HepG2 (cell line): ENCODE measurements around the gene PARG. TPM values are rescaled to one million over a fixed set of nuclear protein-coding genes. Genes with fewer than 3 reads are reported as not detected.

Source experiments
- GATAD1 ChIP-seq: IDR thresholded peaks from 2 replicates; pipeline ENCODE4 v1.6.1; 2016; ENCODE audit warnings: missing genetic modification reagents, missing compliant biosample characterization
- MEIS2 ChIP-seq: sonication (generic); formaldehyde crosslinking; IDR thresholded peaks from 2 replicates; pipeline ENCODE4 v1.9.0; 2021; ENCODE audit warnings: mild to moderate bottlenecking, missing genetic modification reagents
- MTA1 ChIP-seq: sonication (generic); formaldehyde crosslinking; IDR thresholded peaks from 2 replicates; pipeline ENCODE4 v1.4.0; 2020; ENCODE audit warnings: missing genetic modification reagents, mild to moderate bottlenecking, borderline replicate concordance
- SALL1 ChIP-seq: sonication (generic); formaldehyde crosslinking; IDR thresholded peaks from 2 replicates; pipeline ENCODE4 v1.8.0; 2022; ENCODE audit warnings: mild to moderate bottlenecking, missing genetic modification reagents
- STAT5B ChIP-seq: sonication (generic); formaldehyde crosslinking; IDR thresholded peaks from 2 replicates; pipeline ENCODE4 v1.4.0; 2020; ENCODE audit warnings: missing genetic modification reagents
- ZNF143 ChIP-seq: sonication (generic); formaldehyde crosslinking; IDR thresholded peaks from 2 replicates; pipeline ENCODE4 v1.4.0; 2020; ENCODE audit warnings: missing genetic modification reagents
- ZNF441 ChIP-seq: sonication (generic); formaldehyde crosslinking; IDR thresholded peaks from 2 replicates; pipeline ENCODE4 v1.7.0; 2021; ENCODE audit warnings: missing genetic modification reagents, borderline replicate concordance
- ZNF451 ChIP-seq: sonication (generic); formaldehyde crosslinking; IDR thresholded peaks from 2 replicates; pipeline ENCODE4 v1.5.0; 2020; ENCODE audit warnings: mild to moderate bottlenecking, missing genetic modification reagents
- ZNF775 ChIP-seq: sonication (generic); formaldehyde crosslinking; IDR thresholded peaks from 2 replicates; pipeline ENCODE4 v1.4.0; 2020; ENCODE audit warnings: missing genetic modification reagents, mild to moderate bottlenecking, moderate library complexity, borderline replicate concordance
- ZNF816 ChIP-seq: sonication (generic); formaldehyde crosslinking; IDR thresholded peaks from 2 replicates; pipeline ENCODE4 v1.8.0; 2022; ENCODE audit warnings: missing genetic modification reagents, mild to moderate bottlenecking, borderline replicate concordance
- ZSCAN21 ChIP-seq: sonication (generic); formaldehyde crosslinking; IDR thresholded peaks from 2 replicates; pipeline ENCODE4 v1.8.0; 2022; ENCODE audit warnings: mild to moderate bottlenecking, missing genetic modification reagents, moderate library complexity, borderline replicate concordance
- ZSCAN31 ChIP-seq: sonication (generic); formaldehyde crosslinking; IDR thresholded peaks from 2 replicates; pipeline ENCODE4 v1.5.0; 2020; ENCODE audit warnings: low read depth, mild to moderate bottlenecking, missing genetic modification reagents
- ZSCAN9 ChIP-seq: IDR thresholded peaks from 2 replicates; pipeline ENCODE4 v1.6.1; 2016; ENCODE audit warnings: borderline replicate concordance
- polyA plus RNA-seq, 8 experiments: library from polyadenylated mRNA; depleted of rRNA in 3 of 8; stranded (reverse) in 7 of 8; unstranded in 1 of 8; fragments of >200 nt; fragmentation: Illumina TruSeq in 4 of 8; extraction: Trizol in 4 of 8; gene quantifications; 2 replicates each; pipeline versions ENCODE4 v1.2.1 to v1.2.3, GENCODE V29; 2011 to 2016; ENCODE audit warnings: low read depth in 4 of 8, missing spikeins in 1 of 8, mixed read lengths in 1 of 8; ENCODE audit not compliant: insufficient read depth in 1 of 8
- total RNA-seq, 5 experiments: library from RNA; depleted of rRNA; stranded (reverse); fragments of >200 nt; fragmentation: Illumina TruSeq; extraction: Trizol; gene quantifications; 2 replicates each; pipeline ENCODE4 v1.2.3, GENCODE V29; 2016; ENCODE audit warnings: low read depth in 1 of 5
- TF ChIP-seq, protein P1 (sequence below): sonication (generic); formaldehyde crosslinking; IDR thresholded peaks from 2 replicates; pipeline ENCODE4 v1.5.1; 2020; ENCODE audit warnings: mild to moderate bottlenecking, moderate library complexity, missing genetic modification reagents
- TF ChIP-seq, protein P2 (sequence below): sonication (generic); formaldehyde crosslinking; IDR thresholded peaks from 2 replicates; pipeline ENCODE4 v1.4.0; 2020; ENCODE audit warnings: missing genetic modification reagents
- TF ChIP-seq, protein P3 (sequence below): sonication (generic); formaldehyde crosslinking; IDR thresholded peaks from one replicate; pipeline ENCODE4 v1.5.1; 2020; ENCODE audit warnings: mild to moderate bottlenecking, missing genetic modification reagents; ENCODE audit errors: not compliant biosample characterization

Gene PARG
- total and polyA plus RNA-seq, 2 of the 13 experiments (the other 11 are each of a cell fraction or from before 2014, with no cell fraction given): 11.4 to 37.2 TPM

DNA sequence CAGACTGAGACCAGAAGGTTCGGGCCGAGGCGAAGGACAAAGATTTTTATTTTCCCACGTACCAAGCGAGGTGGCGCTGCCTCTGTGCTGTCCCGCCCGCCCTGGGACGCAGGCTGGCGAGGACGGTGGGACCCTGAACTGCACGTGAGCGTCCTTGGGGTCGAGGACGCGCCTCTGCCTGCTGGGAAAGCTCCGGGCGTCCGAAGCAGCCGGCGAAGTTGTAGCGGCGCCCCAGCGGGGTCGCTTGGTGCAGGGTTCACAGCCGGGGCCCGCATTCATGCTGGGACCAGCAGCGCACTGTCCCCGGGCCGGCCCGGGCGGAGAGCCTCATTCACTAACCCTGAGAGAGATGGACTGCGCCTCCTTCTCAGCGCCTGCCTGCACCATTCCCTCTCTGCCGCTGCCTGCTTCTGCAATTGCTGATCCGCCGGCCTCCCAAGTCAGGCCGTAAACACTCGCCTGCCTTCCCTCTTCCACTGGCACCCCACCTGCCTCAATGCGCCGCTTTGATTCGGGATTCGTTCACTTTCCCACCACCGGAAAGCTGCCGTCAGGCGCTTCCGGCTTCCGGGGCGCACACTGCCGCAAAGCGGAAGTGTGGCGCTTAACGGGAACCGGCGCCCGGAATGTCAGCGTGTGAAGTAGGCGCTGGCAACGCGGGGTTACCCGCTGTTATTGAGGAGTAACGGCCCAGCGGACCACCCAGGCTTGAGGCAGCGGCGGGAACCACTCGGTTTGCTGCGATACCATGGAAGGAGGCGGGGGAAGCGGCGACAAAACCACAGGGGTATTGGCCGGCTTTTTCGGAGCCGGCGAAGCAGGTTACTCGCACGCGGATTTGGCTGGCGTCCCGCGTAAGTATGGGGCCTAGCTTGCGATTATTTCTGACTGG is at the start of gene PARG, which contains the start of gene TIMM23B (continued):
- TF ChIP-seq, protein P1, sequence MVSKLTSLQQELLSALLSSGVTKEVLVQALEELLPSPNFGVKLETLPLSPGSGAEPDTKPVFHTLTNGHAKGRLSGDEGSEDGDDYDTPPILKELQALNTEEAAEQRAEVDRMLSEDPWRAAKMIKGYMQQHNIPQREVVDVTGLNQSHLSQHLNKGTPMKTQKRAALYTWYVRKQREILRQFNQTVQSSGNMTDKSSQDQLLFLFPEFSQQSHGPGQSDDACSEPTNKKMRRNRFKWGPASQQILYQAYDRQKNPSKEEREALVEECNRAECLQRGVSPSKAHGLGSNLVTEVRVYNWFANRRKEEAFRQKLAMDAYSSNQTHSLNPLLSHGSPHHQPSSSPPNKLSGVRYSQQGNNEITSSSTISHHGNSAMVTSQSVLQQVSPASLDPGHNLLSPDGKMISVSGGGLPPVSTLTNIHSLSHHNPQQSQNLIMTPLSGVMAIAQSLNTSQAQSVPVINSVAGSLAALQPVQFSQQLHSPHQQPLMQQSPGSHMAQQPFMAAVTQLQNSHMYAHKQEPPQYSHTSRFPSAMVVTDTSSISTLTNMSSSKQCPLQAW: peak; percentile 81
- TF ChIP-seq ZSCAN9: peak; percentile 35; the same call in 1 of the 2 replicates
- peak; percentile 98 for TF ChIP-seq GATAD1
- peak; percentile 73; the same call in 1 of the 2 replicates for TF ChIP-seq ZSCAN21 (CRISPR knock-in tag)
- peak; percentile 74; the same call in 1 of the 2 replicates for TF ChIP-seq ZNF816 (CRISPR knock-in tag)
- TF ChIP-seq MTA1 (CRISPR knock-in tag): peak; percentile 50; the same call in 1 of the 2 replicates
- TF ChIP-seq ZNF143: peak; percentile 53
- TF ChIP-seq MEIS2 (CRISPR knock-in tag): peak; percentile 81; the same call in 1 of the 2 replicates
- TF ChIP-seq ZNF441 (CRISPR knock-in tag): peak; percentile 55; the same call in 1 of the 2 replicates
- TF ChIP-seq STAT5B (CRISPR knock-in tag): peak; percentile 13; the same call in 1 of the 2 replicates
- peak; percentile 63; the same call in 1 of the 2 replicates for TF ChIP-seq ZNF451 (CRISPR knock-in tag)
- peak; percentile 45; the same call in 1 of the 2 replicates for TF ChIP-seq ZSCAN31
- peak; percentile 74 for TF ChIP-seq SALL1 (CRISPR knock-in tag)
- TF ChIP-seq, protein P2, sequence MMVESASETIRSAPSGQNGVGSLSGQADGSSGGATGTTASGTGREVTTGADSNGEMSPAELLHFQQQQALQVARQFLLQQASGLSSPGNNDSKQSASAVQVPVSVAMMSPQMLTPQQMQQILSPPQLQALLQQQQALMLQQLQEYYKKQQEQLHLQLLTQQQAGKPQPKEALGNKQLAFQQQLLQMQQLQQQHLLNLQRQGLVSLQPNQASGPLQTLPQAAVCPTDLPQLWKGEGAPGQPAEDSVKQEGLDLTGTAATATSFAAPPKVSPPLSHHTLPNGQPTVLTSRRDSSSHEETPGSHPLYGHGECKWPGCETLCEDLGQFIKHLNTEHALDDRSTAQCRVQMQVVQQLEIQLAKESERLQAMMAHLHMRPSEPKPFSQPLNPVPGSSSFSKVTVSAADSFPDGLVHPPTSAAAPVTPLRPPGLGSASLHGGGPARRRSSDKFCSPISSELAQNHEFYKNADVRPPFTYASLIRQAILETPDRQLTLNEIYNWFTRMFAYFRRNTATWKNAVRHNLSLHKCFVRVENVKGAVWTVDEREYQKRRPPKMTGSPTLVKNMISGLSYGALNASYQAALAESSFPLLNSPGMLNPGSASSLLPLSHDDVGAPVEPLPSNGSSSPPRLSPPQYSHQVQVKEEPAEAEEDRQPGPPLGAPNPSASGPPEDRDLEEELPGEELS (CRISPR knock-in tag): 0 out of 2 replicates have a peak, but pooled peaks have one; percentile 8
- peak; percentile 43; the same call in 1 of the 2 replicates for TF ChIP-seq ZNF775 (CRISPR knock-in tag)
- TF ChIP-seq, protein P3, sequence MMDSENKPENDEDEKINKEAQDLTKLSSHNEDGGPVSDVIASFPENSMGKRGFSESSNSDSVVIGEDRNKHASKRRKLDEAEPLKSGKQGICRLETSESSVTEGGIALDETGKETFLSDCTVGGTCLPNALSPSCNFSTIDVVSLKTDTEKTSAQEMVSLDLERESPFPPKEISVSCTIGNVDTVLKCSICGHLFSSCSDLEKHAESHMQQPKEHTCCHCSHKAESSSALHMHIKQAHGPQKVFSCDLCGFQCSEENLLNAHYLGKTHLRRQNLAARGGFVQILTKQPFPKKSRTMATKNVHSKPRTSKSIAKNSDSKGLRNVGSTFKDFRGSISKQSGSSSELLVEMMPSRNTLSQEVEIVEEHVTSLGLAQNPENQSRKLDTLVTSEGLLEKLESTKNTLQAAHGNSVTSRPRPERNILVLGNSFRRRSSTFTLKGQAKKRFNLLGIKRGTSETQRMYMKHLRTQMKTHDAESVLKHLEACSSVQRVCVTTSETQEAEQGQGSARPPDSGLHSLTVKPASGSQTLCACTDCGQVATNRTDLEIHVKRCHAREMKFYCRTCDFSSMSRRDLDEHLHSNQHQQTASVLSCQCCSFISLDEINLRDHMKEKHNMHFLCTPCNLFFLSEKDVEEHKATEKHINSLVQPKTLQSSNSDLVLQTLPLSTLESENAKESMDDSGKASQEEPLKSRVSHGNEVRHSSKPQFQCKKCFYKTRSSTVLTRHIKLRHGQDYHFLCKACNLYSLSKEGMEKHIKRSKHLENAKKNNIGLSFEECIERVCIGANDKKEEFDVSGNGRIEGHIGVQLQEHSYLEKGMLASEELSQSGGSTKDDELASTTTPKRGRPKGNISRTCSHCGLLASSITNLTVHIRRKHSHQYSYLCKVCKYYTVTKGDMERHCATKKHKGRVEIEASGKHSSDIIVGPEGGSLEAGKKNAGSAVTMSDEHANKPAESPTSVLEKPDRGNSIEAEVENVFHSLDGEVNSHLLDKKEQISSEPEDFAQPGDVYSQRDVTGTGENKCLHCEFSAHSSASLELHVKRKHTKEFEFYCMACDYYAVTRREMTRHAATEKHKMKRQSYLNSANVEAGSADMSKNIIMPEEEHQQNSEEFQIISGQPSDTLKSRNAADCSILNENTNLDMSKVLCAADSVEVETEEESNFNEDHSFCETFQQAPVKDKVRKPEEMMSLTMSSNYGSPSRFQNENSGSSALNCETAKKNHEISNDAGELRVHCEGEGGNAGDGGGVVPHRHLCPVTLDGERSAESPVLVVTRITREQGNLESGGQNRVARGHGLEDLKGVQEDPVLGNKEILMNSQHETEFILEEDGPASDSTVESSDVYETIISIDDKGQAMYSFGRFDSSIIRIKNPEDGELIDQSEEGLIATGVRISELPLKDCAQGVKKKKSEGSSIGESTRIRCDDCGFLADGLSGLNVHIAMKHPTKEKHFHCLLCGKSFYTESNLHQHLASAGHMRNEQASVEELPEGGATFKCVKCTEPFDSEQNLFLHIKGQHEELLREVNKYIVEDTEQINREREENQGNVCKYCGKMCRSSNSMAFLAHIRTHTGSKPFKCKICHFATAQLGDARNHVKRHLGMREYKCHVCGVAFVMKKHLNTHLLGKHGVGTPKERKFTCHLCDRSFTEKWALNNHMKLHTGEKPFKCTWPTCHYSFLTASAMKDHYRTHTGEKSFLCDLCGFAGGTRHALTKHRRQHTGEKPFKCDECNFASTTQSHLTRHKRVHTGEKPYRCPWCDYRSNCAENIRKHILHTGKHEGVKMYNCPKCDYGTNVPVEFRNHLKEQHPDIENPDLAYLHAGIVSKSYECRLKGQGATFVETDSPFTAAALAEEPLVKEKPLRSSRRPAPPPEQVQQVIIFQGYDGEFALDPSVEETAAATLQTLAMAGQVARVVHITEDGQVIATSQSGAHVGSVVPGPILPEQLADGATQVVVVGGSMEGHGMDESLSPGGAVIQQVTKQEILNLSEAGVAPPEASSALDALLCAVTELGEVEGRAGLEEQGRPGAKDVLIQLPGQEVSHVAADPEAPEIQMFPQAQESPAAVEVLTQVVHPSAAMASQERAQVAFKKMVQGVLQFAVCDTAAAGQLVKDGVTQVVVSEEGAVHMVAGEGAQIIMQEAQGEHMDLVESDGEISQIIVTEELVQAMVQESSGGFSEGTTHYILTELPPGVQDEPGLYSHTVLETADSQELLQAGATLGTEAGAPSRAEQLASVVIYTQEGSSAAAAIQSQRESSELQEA: peak; percentile 59
